ENCODE data around the gene SCAPER. TPM values are rescaled to one million over a fixed set of nuclear protein-coding genes. Genes with fewer than 3 reads are reported as not detected.

The SCAPER gene
- total and polyA plus RNA-seq, 2 of the 4 experiments (the other 2 are of a cell fraction): 2.9 to 9.7 TPM

DNA sequence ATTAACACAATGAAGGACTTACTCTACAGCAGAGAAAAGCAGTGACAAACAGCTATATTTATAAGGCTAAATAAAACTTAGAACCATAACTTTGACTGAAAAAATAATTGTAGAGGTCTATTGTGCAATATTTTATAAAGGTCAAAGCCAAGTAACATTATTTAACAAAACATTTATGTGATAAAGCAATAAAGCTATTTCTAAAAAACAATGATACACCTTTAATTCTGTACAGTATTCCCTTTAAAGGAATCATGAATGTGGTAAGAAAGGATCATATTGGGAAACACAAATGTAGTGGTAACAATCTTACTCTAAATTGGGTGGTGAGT lies 332.2 kb downstream of the SCAPER start:
- H3K56ac ChIP-seq (ENCODE audit: extremely low read depth, insufficient read depth, low read length): no peak overlapping the region
- H2BK20ac ChIP-seq (ENCODE audit: low read depth, low read length): no peak overlapping the region
- H4K20me1 ChIP-seq (ENCODE audit: insufficient read depth, low read length): no peaks in the 10 kb centered on the region
- TF ChIP-seq CEBPB (IDR thresholded peaks at IDR 0.05; ENCODE audit: low read depth, low read length): peak; percentile 78
- no peak for TF ChIP-seq FOS (IDR thresholded peaks at IDR 0.05; ENCODE audit: low read depth, low read length)
- no peak for TF ChIP-seq MAZ (IDR thresholded peaks at IDR 0.05; ENCODE audit: borderline replicate concordance, low read depth, low read length)
- TF ChIP-seq, protein P1, sequence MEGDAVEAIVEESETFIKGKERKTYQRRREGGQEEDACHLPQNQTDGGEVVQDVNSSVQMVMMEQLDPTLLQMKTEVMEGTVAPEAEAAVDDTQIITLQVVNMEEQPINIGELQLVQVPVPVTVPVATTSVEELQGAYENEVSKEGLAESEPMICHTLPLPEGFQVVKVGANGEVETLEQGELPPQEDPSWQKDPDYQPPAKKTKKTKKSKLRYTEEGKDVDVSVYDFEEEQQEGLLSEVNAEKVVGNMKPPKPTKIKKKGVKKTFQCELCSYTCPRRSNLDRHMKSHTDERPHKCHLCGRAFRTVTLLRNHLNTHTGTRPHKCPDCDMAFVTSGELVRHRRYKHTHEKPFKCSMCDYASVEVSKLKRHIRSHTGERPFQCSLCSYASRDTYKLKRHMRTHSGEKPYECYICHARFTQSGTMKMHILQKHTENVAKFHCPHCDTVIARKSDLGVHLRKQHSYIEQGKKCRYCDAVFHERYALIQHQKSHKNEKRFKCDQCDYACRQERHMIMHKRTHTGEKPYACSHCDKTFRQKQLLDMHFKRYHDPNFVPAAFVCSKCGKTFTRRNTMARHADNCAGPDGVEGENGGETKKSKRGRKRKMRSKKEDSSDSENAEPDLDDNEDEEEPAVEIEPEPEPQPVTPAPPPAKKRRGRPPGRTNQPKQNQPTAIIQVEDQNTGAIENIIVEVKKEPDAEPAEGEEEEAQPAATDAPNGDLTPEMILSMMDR (conservative IDR thresholded peaks at IDR 0.05; ENCODE audit: low read depth, low read length): no peak
- TF ChIP-seq NFE2L2 (IDR thresholded peaks at IDR 0.05; ENCODE audit: low read depth, low read length): no peak
- TF ChIP-seq, protein P2, sequence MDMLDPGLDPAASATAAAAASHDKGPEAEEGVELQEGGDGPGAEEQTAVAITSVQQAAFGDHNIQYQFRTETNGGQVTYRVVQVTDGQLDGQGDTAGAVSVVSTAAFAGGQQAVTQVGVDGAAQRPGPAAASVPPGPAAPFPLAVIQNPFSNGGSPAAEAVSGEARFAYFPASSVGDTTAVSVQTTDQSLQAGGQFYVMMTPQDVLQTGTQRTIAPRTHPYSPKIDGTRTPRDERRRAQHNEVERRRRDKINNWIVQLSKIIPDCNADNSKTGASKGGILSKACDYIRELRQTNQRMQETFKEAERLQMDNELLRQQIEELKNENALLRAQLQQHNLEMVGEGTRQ (IDR thresholded peaks at IDR 0.05; ENCODE audit: low read depth, low read length): no peak
- TF ChIP-seq, protein P3, sequence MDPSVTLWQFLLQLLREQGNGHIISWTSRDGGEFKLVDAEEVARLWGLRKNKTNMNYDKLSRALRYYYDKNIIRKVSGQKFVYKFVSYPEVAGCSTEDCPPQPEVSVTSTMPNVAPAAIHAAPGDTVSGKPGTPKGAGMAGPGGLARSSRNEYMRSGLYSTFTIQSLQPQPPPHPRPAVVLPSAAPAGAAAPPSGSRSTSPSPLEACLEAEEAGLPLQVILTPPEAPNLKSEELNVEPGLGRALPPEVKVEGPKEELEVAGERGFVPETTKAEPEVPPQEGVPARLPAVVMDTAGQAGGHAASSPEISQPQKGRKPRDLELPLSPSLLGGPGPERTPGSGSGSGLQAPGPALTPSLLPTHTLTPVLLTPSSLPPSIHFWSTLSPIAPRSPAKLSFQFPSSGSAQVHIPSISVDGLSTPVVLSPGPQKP (IDR thresholded peaks at IDR 0.05; ENCODE audit: borderline replicate concordance, low read depth, low read length): no peak
- no peaks in the 10 kb centered on the region for H3K27me3 ChIP-seq (ENCODE audit: control insufficient read depth, insufficient read depth, low read length)
- in situ Hi-C loops (cut with MboI; ENCODE audit: low sequenced_read_pairs): no loop called here
- H3K4me2 ChIP-seq (ENCODE audit: low read depth, low read length): no peak overlapping the region
- ATAC-seq (ENCODE audit: low read depth): no peak
- H3K36me3 ChIP-seq (ENCODE audit: control insufficient read depth, insufficient read depth, low read length): no peaks in the 10 kb centered on the region
- no peak overlapping the region for H3K9ac ChIP-seq (ENCODE audit: low read depth, low read length)
- no peak overlapping the region for H4K8ac ChIP-seq (ENCODE audit: low read depth in 2 of 2, low read length in 2 of 2)
- no peak overlapping the region for H2BK120ac ChIP-seq (ENCODE audit: low read depth, low read length)
- H3K79me1 ChIP-seq (ENCODE audit: low read depth in 1 of 2, low read length in 2 of 2): no peaks in the 10 kb centered on the region
- intact Hi-C loops (cut with micrococcal nuclease): loop anchor here (10.0 kb wide), 1 partner anchor 228 kb away; no protein-coding TSS in a partner anchor
- H3K4me1 ChIP-seq (ENCODE audit: control insufficient read depth, insufficient read depth, low read length): peaks cover 10% of the 10 kb centered on the region
- H3K4ac ChIP-seq (ENCODE audit: low read depth, low read length): no peak overlapping the region
- no peak overlapping the region for H3K23ac ChIP-seq (ENCODE audit: low read depth, low read length)
- DNase-seq: no peak
- no peak overlapping the region for H2AFZ ChIP-seq (replicated peaks; ENCODE audit: low read length, poor library complexity)
- no peak overlapping the region for H2BK15ac ChIP-seq (ENCODE audit: low read depth, low read length)
- CTCF ChIA-PET: interaction anchor here (0.6 to 1.9 kb wide), 3 partner anchors 10 to 25 kb away, joined by 3 to 7 read pairs (median 5); no protein-coding TSS in a partner anchor
- POLR2A ChIA-PET (ENCODE audit: unreplicated experiment): no interaction called here
- no peak overlapping the region for H2AK5ac ChIP-seq (ENCODE audit: low read depth, low read length)
- no peak overlapping the region for H4K5ac ChIP-seq (ENCODE audit: low read depth, low read length)
- H4K91ac ChIP-seq (ENCODE audit: insufficient read depth, low read depth, low read length): no peak overlapping the region
- no TSS peak for BruUV-seq (replicated peaks)
- no peak overlapping the region for H3K14ac ChIP-seq (replicated peaks; ENCODE audit: low read depth, low read length)
- no peak overlapping the region for H2AK9ac ChIP-seq (replicated peaks; ENCODE audit: low read depth, low read length, poor library complexity)
- no peak overlapping the region for H2BK5ac ChIP-seq (ENCODE audit: low read depth, low read length, poor library complexity, severe bottlenecking)
- dilution Hi-C loops (cut with HindIII; ENCODE audit: low sequenced_read_pairs, unreplicated experiment): no loop called here
- H3K18ac ChIP-seq (ENCODE audit: low read depth, low read length): no peak overlapping the region
- H3K4me3 ChIP-seq (ENCODE audit: insufficient read depth, low read depth, low read length): no peak overlapping the region
- H3K9me3 ChIP-seq (ENCODE audit: control insufficient read depth, insufficient read depth, low read length): no peaks in the 10 kb centered on the region
- H3K9me1 ChIP-seq (ENCODE audit: insufficient read depth, low read length): peaks cover 15% of the 10 kb centered on the region; the same call in 1 of the 2 replicates
- H3K27ac ChIP-seq (ENCODE audit: insufficient read depth, low read length): no peak overlapping the region
